ENCODE results near the gene WDR88.

The WDR88 gene

GRCh38 chr19:33110137-33110910 lies 21.6 kb upstream of the WDR88 start:
- no peak for TF ChIP-seq TAF1 (IDR thresholded peaks at IDR 0.05; ENCODE audit: borderline replicate concordance, insufficient read depth, low read length)
- TF ChIP-seq POLR2AphosphoS5 (IDR thresholded peaks at IDR 0.05; ENCODE audit: low read depth, low read length): no peak
- no peak for TF ChIP-seq SIN3A (IDR thresholded peaks at IDR 0.05; ENCODE audit: borderline replicate concordance, insufficient read depth, low read length)
- TF ChIP-seq FOXP2 (optimal IDR thresholded peaks at IDR 0.05; ENCODE audit: borderline replicate concordance, extremely low read depth, extremely low read length, insufficient read depth): no peak
- no peak for TF ChIP-seq REST (IDR thresholded peaks at IDR 0.05; ENCODE audit: insufficient read depth in 1 of 2, low read depth in 2 of 2, low read length in 2 of 2)

- TF ChIP-seq TAF1 (IDR thresholded peaks at IDR 0.05; ENCODE audit: borderline replicate concordance, insufficient read depth, low read length): no peak
- TF ChIP-seq REST (IDR thresholded peaks at IDR 0.05; ENCODE audit: insufficient read depth in 1 of 2, low read depth in 2 of 2, low read length in 2 of 2): no peak
- no peak for TF ChIP-seq FOXP2 (optimal IDR thresholded peaks at IDR 0.05; ENCODE audit: borderline replicate concordance, extremely low read depth, extremely low read length, insufficient read depth)
- TF ChIP-seq SIN3A (IDR thresholded peaks at IDR 0.05; ENCODE audit: borderline replicate concordance, insufficient read depth, low read length): no peak
- no peak for TF ChIP-seq POLR2AphosphoS5 (IDR thresholded peaks at IDR 0.05; ENCODE audit: low read depth, low read length)
Observed at GRCh38 chr19:33111587-33111986, 20.3 kb upstream of the WDR88 start.

- TF ChIP-seq FOXP2 (optimal IDR thresholded peaks at IDR 0.05; ENCODE audit: borderline replicate concordance, extremely low read depth, extremely low read length, insufficient read depth) (no peak), TAF1 (IDR thresholded peaks at IDR 0.05; ENCODE audit: borderline replicate concordance, insufficient read depth, low read length) (no peak), REST (IDR thresholded peaks at IDR 0.05; ENCODE audit: insufficient read depth in 1 of 2, low read depth in 2 of 2, low read length in 2 of 2) (no peak), POLR2AphosphoS5 (IDR thresholded peaks at IDR 0.05; ENCODE audit: low read depth, low read length) (no peak)
Observed at GRCh38 chr19:33114312-33114711, 17.6 kb upstream of the WDR88 start.

GRCh38 chr19:33117501-33117900 lies 14.4 kb upstream of the WDR88 start:
- TF ChIP-seq TAF1 (IDR thresholded peaks at IDR 0.05; ENCODE audit: borderline replicate concordance, insufficient read depth, low read length): no peak
- TF ChIP-seq SIN3A (IDR thresholded peaks at IDR 0.05; ENCODE audit: borderline replicate concordance, insufficient read depth, low read length): no peak
- TF ChIP-seq POLR2AphosphoS5 (IDR thresholded peaks at IDR 0.05; ENCODE audit: low read depth, low read length): no peak

GRCh38 chr19:33118643-33119042 lies 13.3 kb upstream of the WDR88 start:
- TF ChIP-seq FOXP2 (optimal IDR thresholded peaks at IDR 0.05; ENCODE audit: borderline replicate concordance, extremely low read depth, extremely low read length, insufficient read depth) (no peak), POLR2AphosphoS5 (IDR thresholded peaks at IDR 0.05; ENCODE audit: low read depth, low read length) (no peak), TAF1 (IDR thresholded peaks at IDR 0.05; ENCODE audit: borderline replicate concordance, insufficient read depth, low read length) (no peak), SIN3A (IDR thresholded peaks at IDR 0.05; ENCODE audit: borderline replicate concordance, insufficient read depth, low read length) (no peak), REST (IDR thresholded peaks at IDR 0.05; ENCODE audit: insufficient read depth in 1 of 2, low read depth in 2 of 2, low read length in 2 of 2) (no peak)
